IPS-15b (cell line): ENCODE measurements around the gene CHM.

Source experiments
- H3K27me3 ChIP-seq: one replicate; pipeline ENCODE4 v1.6.1; 2013; ENCODE audit warnings: low read length; ENCODE audit not compliant: control insufficient read depth, insufficient read depth
- H3K36me3 ChIP-seq: one replicate; pipeline ENCODE4 v1.6.1; 2013; ENCODE audit warnings: low read length; ENCODE audit not compliant: control insufficient read depth, insufficient read depth
- H3K4me1 ChIP-seq: one replicate; pipeline ENCODE4 v1.6.1; 2013; ENCODE audit warnings: mild to moderate bottlenecking, low read length; ENCODE audit not compliant: control insufficient read depth, insufficient read depth
- H3K4me3 ChIP-seq: one replicate; pipeline ENCODE4 v1.5.1; 2013; ENCODE audit warnings: low read depth, low read length
- H3K9ac ChIP-seq: one replicate; pipeline ENCODE4 v1.6.1; 2013; ENCODE audit warnings: low read depth, mild to moderate bottlenecking, low read length
- H3K9me3 ChIP-seq: one replicate; pipeline ENCODE4 v1.6.1; 2013; ENCODE audit warnings: mild to moderate bottlenecking, low read length; ENCODE audit not compliant: control insufficient read depth, insufficient read depth

Gene CHM

DNA sequence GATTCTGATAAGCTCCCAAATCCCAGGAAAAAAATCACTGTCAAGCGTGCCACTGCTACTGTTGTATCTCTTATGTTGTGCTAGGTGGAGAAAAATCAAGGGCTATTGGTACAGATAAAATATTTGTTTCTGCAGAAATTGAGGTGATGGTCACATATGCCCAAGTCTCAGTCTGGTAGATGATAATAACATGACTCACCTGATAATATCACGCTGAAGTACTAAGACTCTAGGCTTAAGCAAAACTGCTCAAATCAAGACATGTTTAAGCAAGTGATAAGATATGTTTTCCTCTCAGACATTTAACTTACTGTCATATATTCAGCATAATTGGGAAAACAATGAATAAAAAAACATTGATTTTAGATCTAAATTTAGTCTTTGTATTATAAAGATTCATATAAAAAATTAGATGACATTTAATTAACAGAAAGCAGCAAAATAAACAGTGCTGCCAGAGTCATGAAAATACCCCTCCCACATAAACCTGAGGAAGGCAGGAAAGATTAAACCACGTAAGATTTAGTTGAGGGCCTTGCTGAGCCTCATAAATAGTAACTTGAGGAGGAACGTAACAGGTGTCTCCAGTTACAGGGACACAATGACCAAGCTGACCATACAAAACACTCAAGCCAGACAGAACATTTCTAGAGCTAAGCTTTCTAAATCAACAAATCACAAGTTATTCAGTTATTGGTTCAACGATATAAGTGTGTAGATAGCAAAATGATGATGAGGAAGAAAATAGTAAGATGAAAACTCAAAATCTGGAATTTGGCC lies 143.5 kb downstream of the CHM start:
- no peaks in the 10 kb centered on the region for H3K9me3 ChIP-seq
- no peaks in the 10 kb centered on the region for H3K36me3 ChIP-seq
- no peak overlapping the region for H3K4me3 ChIP-seq
- H3K4me1 ChIP-seq: no peaks in the 10 kb centered on the region
- no peak overlapping the region for H3K9ac ChIP-seq
- H3K27me3 ChIP-seq: no peaks in the 10 kb centered on the region

DNA sequence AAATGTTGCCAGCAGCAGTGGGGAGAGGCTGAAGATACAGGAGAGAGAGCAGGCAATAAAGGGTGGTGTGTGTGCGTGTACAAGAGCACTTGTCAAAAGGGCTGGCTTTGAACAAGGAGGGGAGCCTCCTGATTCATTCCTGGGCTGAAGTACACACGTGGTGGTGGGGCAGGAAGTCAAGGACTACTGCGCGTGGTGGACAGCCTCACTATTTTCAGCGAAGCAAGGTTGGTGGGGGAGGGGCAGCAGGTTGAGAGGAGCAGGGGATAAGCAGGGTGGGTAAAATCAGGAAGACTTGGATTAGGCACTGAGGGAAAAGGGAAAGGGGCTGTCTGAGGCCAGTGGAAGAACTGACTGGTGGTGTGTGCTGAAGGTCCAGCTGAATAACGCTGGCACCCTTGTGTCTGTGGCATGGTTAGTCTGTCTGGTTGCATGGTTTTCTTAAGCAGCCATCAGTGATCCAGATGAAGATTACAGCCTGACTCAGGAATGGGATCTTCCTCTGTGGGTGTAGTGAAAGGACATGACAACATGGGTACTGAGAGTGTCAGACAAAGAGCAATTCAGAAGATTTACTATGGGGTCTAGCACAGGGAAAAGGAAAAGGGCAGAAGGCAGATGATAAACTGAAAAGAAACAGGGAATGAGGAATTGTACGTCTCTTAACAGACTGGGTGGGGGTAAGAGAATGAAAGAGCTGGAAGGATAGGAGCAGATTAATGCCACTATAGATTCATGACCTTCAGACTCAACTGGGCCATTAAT lies 149.8 kb downstream of the CHM start:
- H3K4me1 ChIP-seq: no peaks in the 10 kb centered on the region
- H3K27me3 ChIP-seq: no peaks in the 10 kb centered on the region
- H3K9me3 ChIP-seq: no peaks in the 10 kb centered on the region
- H3K36me3 ChIP-seq: no peaks in the 10 kb centered on the region
- no peak overlapping the region for H3K9ac ChIP-seq
- H3K4me3 ChIP-seq: no peak overlapping the region

DNA sequence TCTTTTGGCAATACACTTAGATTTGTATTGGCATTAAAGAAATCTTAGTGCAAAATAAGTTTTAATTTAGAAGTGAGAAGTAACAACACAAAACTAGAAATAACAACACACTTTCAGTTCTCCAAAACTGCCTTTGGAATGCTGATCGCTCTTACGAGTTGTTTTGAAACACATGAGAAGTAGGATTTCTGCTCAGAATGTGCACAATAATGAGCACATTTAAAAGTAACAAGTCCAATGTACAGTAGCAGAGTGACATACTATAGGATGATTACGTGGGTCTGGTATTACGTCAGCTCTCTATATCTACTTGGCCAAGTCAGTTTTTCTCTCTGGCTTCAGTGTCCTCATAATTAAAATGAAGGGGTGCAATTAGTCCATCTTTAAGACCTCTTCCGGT lies 164.8 kb downstream of the CHM start:
- Histone ChIP-seq H3K9me3 (no peaks in the 10 kb centered on the region), H3K4me1 (no peaks in the 10 kb centered on the region), H3K27me3 (no peaks in the 10 kb centered on the region), H3K4me3 (no peak overlapping the region), H3K36me3 (no peaks in the 10 kb centered on the region), H3K9ac (no peak overlapping the region)

- Histone ChIP-seq H3K27me3 (no peaks in the 10 kb centered on the region), H3K4me3 (no peak overlapping the region), H3K36me3 (no peaks in the 10 kb centered on the region), H3K9ac (no peak overlapping the region), H3K4me1 (no peaks in the 10 kb centered on the region), H3K9me3 (peaks cover 2% of the 10 kb centered on the region)
Measured at GRCh38 chrX:85870585-85870984, 176.8 kb downstream of the CHM start.

DNA sequence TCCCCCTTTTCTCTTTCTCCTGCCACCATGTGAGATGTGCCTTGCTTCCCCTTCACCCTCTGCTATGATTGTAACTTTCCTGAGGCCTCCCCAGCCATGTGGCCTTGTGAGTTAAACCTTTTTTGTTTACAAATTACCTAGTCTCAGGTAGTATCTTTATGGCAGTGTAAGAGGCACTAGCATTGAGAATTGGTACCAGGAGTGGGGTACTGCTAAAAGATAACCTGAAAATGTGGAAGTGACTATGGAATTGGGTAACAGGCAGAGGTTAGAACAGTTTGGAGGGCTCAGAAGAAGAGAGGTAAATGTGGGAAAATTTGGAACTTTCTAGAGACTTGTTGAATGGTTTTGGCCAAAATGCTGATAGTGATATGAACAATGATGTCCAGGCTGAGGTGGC lies 182.0 kb downstream of the CHM start:
- H3K9me3 ChIP-seq: peaks cover 2% of the 10 kb centered on the region
- H3K27me3 ChIP-seq: no peaks in the 10 kb centered on the region
- H3K36me3 ChIP-seq: no peaks in the 10 kb centered on the region
- H3K4me1 ChIP-seq: no peaks in the 10 kb centered on the region
- no peak overlapping the region for H3K9ac ChIP-seq
- no peak overlapping the region for H3K4me3 ChIP-seq

- H3K27me3 ChIP-seq: no peaks in the 10 kb centered on the region
- no peak overlapping the region for H3K4me3 ChIP-seq
- no peaks in the 10 kb centered on the region for H3K4me1 ChIP-seq
- H3K9me3 ChIP-seq: no peaks in the 10 kb centered on the region
- no peak overlapping the region for H3K9ac ChIP-seq
- no peaks in the 10 kb centered on the region for H3K36me3 ChIP-seq
Measured at GRCh38 chrX:85859426-85859825, 187.9 kb downstream of the CHM start.

DNA sequence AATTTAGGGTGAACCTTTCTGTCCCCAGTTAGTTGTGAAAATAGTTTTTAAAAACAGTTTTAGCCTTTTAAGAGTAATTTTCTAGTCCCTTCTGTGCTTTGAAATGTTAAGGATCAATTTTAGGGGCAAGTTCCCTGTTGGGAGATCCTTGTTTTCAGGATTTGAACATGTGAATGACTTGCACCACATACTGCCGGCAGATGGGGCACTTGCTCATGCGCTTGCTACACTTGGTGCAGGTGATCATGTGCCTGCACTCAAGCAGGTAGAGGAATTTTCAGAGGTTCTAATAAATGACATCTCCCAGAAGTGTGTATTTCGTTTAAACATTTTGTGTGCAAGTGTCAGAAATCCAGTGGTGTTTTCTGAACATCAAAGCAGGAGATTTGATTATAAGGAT lies 195.9 kb downstream of the CHM start:
- Histone ChIP-seq H3K27me3 (no peaks in the 10 kb centered on the region), H3K36me3 (no peaks in the 10 kb centered on the region), H3K4me3 (no peak overlapping the region), H3K9me3 (no peaks in the 10 kb centered on the region), H3K4me1 (no peaks in the 10 kb centered on the region), H3K9ac (no peak overlapping the region)

GRCh38 chrX:85836868-85837267 lies 210.5 kb downstream of the CHM start:
- H3K4me1 ChIP-seq: no peaks in the 10 kb centered on the region
- H3K9me3 ChIP-seq: no peaks in the 10 kb centered on the region
- no peak overlapping the region for H3K9ac ChIP-seq
- no peak overlapping the region for H3K4me3 ChIP-seq
- H3K27me3 ChIP-seq: no peaks in the 10 kb centered on the region
- no peaks in the 10 kb centered on the region for H3K36me3 ChIP-seq

- H3K36me3 ChIP-seq: no peaks in the 10 kb centered on the region
- no peaks in the 10 kb centered on the region for H3K9me3 ChIP-seq
- H3K27me3 ChIP-seq: no peaks in the 10 kb centered on the region
- H3K9ac ChIP-seq: no peak overlapping the region
- no peaks in the 10 kb centered on the region for H3K4me1 ChIP-seq
- H3K4me3 ChIP-seq: no peak overlapping the region
Measured at GRCh38 chrX:85828771-85829170, 218.6 kb downstream of the CHM start.

DNA sequence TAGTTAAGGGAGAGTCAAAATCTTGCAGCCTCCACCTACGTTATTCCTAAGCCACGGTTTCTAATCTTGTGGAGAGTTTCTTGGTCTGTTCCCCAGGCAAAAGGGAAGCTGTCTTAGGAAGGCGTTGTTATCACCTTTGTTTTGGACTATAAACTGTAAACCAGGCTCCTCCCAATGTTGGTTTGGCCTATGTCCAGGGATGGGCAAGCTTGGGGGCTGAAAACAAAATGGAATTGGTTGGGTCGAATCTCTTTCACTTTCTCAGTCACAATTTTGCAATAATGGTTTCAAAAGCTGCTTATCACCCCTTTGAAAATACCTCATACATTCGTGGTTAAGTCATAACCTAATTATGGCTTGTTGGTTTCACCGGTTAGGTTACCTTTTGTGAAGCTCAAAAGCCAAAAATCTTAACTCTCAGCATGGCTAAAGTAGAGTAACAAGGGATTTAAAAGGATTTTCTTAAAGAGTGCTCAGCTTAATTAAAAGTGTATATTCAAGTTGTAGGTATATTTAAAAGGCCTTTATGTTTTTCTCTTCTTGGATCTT lies 232.1 kb downstream of the CHM start:
- no peaks in the 10 kb centered on the region for H3K4me1 ChIP-seq
- H3K27me3 ChIP-seq: no peaks in the 10 kb centered on the region
- no peak overlapping the region for H3K4me3 ChIP-seq
- H3K9me3 ChIP-seq: peaks cover 4% of the 10 kb centered on the region
- H3K36me3 ChIP-seq: no peaks in the 10 kb centered on the region
- no peak overlapping the region for H3K9ac ChIP-seq
